GM21529 (cell line): ENCODE results near the gene POLR1F.

ENCODE experiments used
- ATAC-seq: cut with Tn5 transposase; IDR thresholded peaks from one replicate; pipeline ENCODE4 v1.9.1; 2021; ENCODE audit not compliant: unreplicated experiment

The POLR1F gene

GRCh38 chr7:19675816-19676215 lies 33.0 kb downstream of the POLR1F start:
- ATAC-seq: no peak

GRCh38 chr7:19674266-19674960 lies 34.4 kb downstream of the POLR1F start:
- ATAC-seq: no peak

- no peak for ATAC-seq
Measured at GRCh38 chr7:19670806-19671205, 38.0 kb downstream of the POLR1F start.

- peak; percentile 59 for ATAC-seq
Measured at GRCh38 chr7:19665399-19666008, 43.3 kb downstream of the POLR1F start.

GRCh38 chr7:19663816-19664462 lies 44.9 kb downstream of the POLR1F start:
- peak; percentile 96 for ATAC-seq

GRCh38 chr7:19648791-19649190 lies 60.0 kb downstream of the POLR1F start:
- no peak for ATAC-seq
